HG02973 (cell line): Measurements from ENCODE around the gene BET1L.
"Not testable (repeated sequence)": the region's sequence is repeated elsewhere in the genome, so short reads cannot be mapped to it uniquely, and the experiment has no call there.

Experiments
- ATAC-seq: cut with Tn5 transposase; IDR thresholded peaks from one replicate; pipeline ENCODE4 v1.9.1; 2021; ENCODE audit warnings: moderate library complexity; ENCODE audit not compliant: unreplicated experiment

BET1L gene

DNA sequence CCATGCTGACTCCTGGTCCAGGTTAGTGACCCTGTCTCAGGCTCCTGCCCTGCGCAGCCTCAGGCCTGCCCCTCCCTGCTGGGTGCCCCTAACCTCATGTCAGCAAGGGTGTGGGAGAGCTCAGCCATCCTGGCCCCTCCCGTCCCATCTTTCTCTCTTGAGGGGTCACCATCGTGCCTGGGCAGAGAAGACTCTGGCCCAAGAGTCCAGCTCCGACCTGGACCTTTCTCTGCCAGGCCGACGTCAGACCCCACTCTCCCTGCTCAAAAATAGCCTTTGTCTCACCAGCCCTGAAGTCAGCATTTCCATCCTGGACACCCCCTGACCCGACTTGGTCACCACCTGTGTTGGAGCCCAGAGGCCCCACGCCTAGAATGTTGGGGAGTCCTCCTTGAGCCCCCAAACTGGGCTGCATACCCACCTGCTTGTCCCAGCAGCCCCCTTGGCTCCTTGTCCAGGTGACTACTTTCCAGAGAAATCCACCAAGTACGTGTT lies 9.4 kb downstream of the BET1L start:
- ATAC-seq: no peak

DNA sequence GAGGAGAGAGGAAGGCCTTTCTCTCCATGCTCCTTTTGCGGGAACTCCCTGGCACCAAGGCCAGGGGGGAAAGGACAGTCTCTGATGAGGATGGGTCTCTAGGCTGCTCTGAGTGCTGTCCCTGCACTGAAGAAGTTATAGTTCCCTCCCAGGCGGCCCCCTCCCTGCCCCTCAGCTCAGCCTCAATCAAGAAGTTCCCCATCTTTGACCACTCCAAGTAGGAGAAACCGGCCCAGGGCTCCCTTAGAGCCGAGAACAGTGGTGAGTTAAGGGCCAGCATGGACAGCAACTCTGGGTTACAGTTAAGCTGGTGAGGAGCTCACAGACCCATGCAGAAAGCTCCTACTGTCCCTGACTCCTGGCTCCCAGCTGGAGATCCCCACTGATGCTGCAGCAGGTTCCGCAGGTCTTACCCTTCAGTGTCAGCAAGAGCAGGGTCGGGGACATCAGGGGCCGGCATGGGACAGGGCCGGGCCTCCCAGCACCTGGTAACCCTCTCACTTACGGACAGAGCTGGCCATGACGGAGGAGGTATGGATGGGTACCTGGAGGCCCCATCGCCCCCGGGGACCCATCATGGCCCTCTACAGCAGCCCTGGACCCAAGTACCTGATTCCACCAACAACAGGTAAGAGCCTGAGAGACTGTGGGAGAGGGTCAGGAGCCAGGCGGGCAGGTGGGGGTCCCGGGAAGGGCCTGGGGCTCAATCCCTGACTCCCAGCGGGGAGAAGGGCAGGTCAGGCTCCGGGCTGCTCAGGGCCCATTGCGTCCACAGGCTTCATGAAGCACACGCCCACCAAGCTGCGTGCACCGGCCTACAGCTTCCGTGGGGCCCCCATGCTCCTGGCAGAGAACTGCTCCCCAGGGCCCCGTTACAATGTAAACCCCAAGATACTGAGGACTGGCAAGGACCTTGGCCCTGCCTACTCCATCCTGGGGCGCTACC lies 10.1 kb downstream of the BET1L start:
- ATAC-seq: no peak

GRCh38 chr11:193481-193880 lies 13.7 kb downstream of the BET1L start:
- ATAC-seq: not testable (repeated sequence)

- not testable (repeated sequence) for ATAC-seq
These were observed 14.5 kb downstream of the BET1L start, which contains the start of gene SCGB1C1 for GRCh38 chr11:192674-193128. SCGB1C1 (plus strand) TSS chr11:193078; CDS start chr11:193100, 22 bp downstream.

DNA sequence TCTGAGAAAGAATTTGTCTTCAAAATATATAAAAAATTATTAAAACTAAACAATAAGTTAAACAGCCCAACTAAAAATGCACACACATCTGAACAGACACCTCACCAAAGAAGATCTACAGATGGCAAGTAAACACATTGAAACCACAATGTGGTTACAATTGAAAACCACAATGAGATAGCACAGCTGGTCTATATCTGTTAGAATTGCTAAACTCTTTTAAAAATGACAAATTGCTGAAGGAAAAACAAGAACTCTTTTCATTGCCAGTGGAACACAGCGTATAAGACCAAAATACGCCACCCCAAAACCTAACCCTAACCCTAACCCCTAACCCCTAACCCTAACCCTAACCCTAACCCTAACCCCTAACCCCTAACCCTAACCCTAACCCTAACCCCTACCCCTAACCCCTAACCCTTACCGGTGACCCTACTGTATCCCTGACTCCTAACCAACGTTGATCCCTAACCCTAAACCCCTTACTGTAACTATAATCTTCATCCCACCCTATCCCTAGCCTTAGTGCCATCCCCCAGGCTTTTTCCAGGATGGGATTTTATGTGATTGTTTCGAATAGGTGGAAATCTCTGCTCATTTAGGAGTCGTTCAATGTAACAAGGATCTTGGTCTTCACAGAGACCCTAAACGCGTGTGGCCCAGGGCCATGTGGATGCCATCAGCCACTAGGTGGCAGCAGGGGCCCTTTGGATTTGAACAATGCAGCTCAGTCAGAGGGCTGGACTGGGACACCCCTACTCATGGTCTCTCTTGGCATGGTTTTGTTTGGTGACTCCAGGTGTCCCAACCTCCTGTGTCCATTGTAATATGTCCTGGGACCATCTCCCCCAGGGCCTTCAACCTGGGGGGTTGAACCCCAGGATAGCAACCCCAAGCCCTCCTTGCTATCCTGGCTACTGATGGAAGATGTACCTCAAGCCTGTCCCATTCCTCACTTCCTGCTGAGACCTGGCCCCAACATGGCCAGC lies 15.4 kb downstream of the BET1L start:
- ATAC-seq: not testable (repeated sequence)

GRCh38 chr11:190546-190945 lies 16.7 kb downstream of the BET1L start:
- not testable (repeated sequence) for ATAC-seq

- peak; percentile 78 for ATAC-seq
These were observed 17.3 kb downstream of the BET1L start for GRCh38 chr11:189843-190311.

DNA sequence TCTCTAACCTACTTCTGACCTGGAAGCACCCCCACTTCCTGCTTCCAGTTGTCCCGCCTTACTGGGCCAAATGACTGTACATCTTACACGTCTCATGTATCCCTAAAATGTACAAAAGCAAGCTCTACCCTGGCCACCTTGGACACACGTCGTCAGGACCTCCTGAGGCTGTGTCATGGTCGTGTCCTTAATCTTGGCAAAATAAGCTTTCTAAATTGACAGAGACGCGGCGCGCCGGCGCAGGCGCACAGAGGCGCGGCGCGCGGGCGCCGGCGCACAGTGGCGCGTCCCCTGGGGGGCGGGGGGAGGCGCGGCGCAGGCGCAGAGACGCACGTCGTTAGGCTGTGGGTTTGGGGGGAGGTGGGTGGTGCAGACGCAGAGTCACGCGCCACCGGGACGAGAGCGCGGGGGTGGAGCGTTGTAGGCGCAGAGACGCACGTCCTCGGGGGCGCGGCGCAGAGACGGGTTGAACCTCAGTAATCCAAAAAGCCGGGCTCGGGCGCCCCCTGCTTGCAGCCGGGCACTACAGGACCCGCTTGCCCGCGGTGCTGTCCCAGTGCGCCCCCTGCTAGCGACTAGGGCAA lies 17.9 kb downstream of the BET1L start:
- ATAC-seq: peak; percentile 25

DNA sequence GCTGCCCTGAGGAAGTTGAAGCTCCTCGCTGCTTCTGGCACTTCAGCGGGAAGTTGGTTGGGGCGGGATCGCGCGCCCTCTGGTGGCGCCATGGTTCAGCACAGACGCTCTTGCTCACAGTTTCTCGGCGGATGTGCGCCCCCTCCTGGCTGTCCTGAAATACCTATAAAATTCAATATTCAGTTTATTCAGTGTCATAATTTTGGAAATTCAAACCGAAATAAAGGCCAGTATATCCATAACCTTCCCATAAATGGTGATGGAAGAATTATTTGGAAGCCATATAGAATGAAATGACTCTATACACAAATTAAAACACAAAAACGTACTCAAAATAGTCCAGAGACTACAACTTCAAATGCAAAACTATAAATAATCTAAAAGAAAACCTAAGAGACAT lies 27.0 kb downstream of the BET1L start:
- ATAC-seq: not testable (repeated sequence)
